Loucy (cell line): ENCODE results near the gene LYPD5.

Source experiments
- H2AFZ ChIP-seq: fragments of 200-600 bp; sonication (generic); 2 replicates; pipeline ENCODE4 v1.6.0; 2016; ENCODE audit warnings: antibody characterized with exemption, mild to moderate bottlenecking, low read length, moderate library complexity
- H3F3A ChIP-seq: fragments of 200-600 bp; 2 replicates; pipeline ENCODE4 v1.6.0; 2016; ENCODE audit warnings: antibody characterized with exemption, low read depth, mild to moderate bottlenecking
- H3K27me3 ChIP-seq: fragments of 200-600 bp; sonication (generic); 2 replicates; pipeline ENCODE4 v1.6.1; 2014; ENCODE audit warnings: low read length, mild to moderate bottlenecking; ENCODE audit not compliant: insufficient read depth, poor library complexity, severe bottlenecking
- H3K36me3 ChIP-seq: fragments of 200-600 bp; sonication (generic); 2 replicates; pipeline ENCODE4 v1.6.1; 2016; ENCODE audit warnings: low read length; ENCODE audit not compliant: insufficient read depth
- H3K4me1 ChIP-seq: fragments of 200-600 bp; sonication (generic); 2 replicates; pipeline ENCODE4 v1.5.1; 2014; ENCODE audit warnings: low read length, mild to moderate bottlenecking; ENCODE audit not compliant: insufficient read depth, poor library complexity, severe bottlenecking
- H3K4me2 ChIP-seq: fragments of 200-600 bp; sonication (generic); 2 replicates; pipeline ENCODE4 v1.6.0; 2014; ENCODE audit warnings: antibody characterized with exemption, low read length, low read depth, mild to moderate bottlenecking; ENCODE audit not compliant: poor library complexity, severe bottlenecking
- H3K4me3 ChIP-seq: fragments of 200-600 bp; sonication (generic); 2 replicates; pipeline ENCODE4 v1.5.1; 2014; ENCODE audit warnings: low read length, mild to moderate bottlenecking, mixed read lengths; ENCODE audit not compliant: poor library complexity, severe bottlenecking
- H3K79me2 ChIP-seq: fragments of 200-600 bp; sonication (generic); 2 replicates; pipeline ENCODE4 v1.6.1; 2014; ENCODE audit warnings: low read length; ENCODE audit not compliant: insufficient read depth
- H3K9ac ChIP-seq: fragments of 200-600 bp; sonication (generic); 2 replicates; pipeline ENCODE4 v1.6.0; 2014; ENCODE audit warnings: mild to moderate bottlenecking, low read depth, low read length, moderate library complexity; ENCODE audit not compliant: poor library complexity, severe bottlenecking
- H3K9me2 ChIP-seq: fragments of 200-600 bp; sonication (generic); replicated peaks from 2 replicates; pipeline ENCODE4 v1.6.1; 2016; ENCODE audit warnings: low read depth, low read length, mixed read lengths
- H3K9me3 ChIP-seq: fragments of 200-600 bp; sonication (generic); 2 replicates; pipeline ENCODE4 v1.6.1; 2014; ENCODE audit warnings: mild to moderate bottlenecking, antibody characterized with exemption, low read length, low read depth; ENCODE audit not compliant: insufficient read depth
- H4K20me1 ChIP-seq: fragments of 200-600 bp; sonication (generic); 2 replicates; pipeline ENCODE4 v1.6.0; 2014; ENCODE audit warnings: antibody characterized with exemption, low read length, mild to moderate bottlenecking; ENCODE audit not compliant: insufficient read depth, poor library complexity, severe bottlenecking
- CTCF ChIP-seq: fragments of 200-600 bp; sonication (generic); conservative IDR thresholded peaks from 2 replicates; pipeline ENCODE4 v1.5.1; 2014; ENCODE audit warnings: mild to moderate bottlenecking, antibody characterized with exemption, low read length
- EZH2phosphoT487 ChIP-seq: fragments of 200-600 bp; IDR thresholded peaks from 2 replicates; pipeline ENCODE4 v1.6.1; 2018; ENCODE audit warnings: antibody characterized with exemption, mild to moderate bottlenecking, moderate library complexity, borderline replicate concordance

Gene LYPD5

GRCh38 chr19:43773725-43774102, 28.5 kb downstream of the LYPD5 start:
- Histone ChIP-seq H3K4me2 (no peak overlapping the region), H3K9me3 (no peaks in the 10 kb centered on the region), H3K4me3 (no peak overlapping the region), H3K4me1 (peaks cover 31% of the 10 kb centered on the region), H3K79me2 (peaks cover 29% of the 10 kb centered on the region; the same call in 1 of the 2 replicates), H3F3A (no peaks in the 10 kb centered on the region), H2AFZ (no peak overlapping the region), H3K36me3 (peaks cover 14% of the 10 kb centered on the region; the same call in 1 of the 2 replicates), H3K27me3 (no peaks in the 10 kb centered on the region), H3K9ac (no peak overlapping the region), H3K9me2 (no peaks in the 10 kb centered on the region), H4K20me1 (no peaks in the 10 kb centered on the region)
- TF ChIP-seq CTCF, result no peak
- TF ChIP-seq EZH2phosphoT487, result no peak

- Histone ChIP-seq H4K20me1 (no peaks in the 10 kb centered on the region), H3K4me3 (no peak overlapping the region), H3K4me1 (no peaks in the 10 kb centered on the region), H3K36me3 (peaks cover 14% of the 10 kb centered on the region; the same call in 1 of the 2 replicates), H3K79me2 (no peaks in the 10 kb centered on the region; the same call in 1 of the 2 replicates), H2AFZ (no peak overlapping the region), H3K9ac (no peak overlapping the region), H3K9me3 (no peaks in the 10 kb centered on the region), H3F3A (no peaks in the 10 kb centered on the region), H3K27me3 (no peaks in the 10 kb centered on the region), H3K4me2 (no peak overlapping the region), H3K9me2 (no peaks in the 10 kb centered on the region)
- no peak for TF ChIP-seq CTCF
- no peak for TF ChIP-seq EZH2phosphoT487
These were observed 33.0 kb downstream of the LYPD5 start for GRCh38 chr19:43769256-43769655.

GRCh38 chr19:43768273-43769050, 33.8 kb downstream of the LYPD5 start:
- Histone ChIP-seq H3K27me3 (no peaks in the 10 kb centered on the region), H3K9me2 (no peaks in the 10 kb centered on the region), H3K4me1 (no peaks in the 10 kb centered on the region), H3K4me2 (no peak overlapping the region), H3K9me3 (no peaks in the 10 kb centered on the region), H2AFZ (no peak overlapping the region), H3K36me3 (peaks cover 11% of the 10 kb centered on the region; the same call in 1 of the 2 replicates), H4K20me1 (no peaks in the 10 kb centered on the region), H3F3A (no peaks in the 10 kb centered on the region), H3K9ac (no peak overlapping the region), H3K4me3 (no peak overlapping the region), H3K79me2 (no peaks in the 10 kb centered on the region; the same call in 1 of the 2 replicates)
- no peak for TF ChIP-seq CTCF
- TF ChIP-seq EZH2phosphoT487, result no peak
